Measurements from ENCODE around the gene TOR1B.

TOR1B gene

GRCh38 chr9:129814432-129815223 is 11.6 kb downstream of the TOR1B start:
- no peak for DNase-seq (ENCODE audit: low read depth in 3 of 3)

GRCh38 chr9:129815278-129815677 is 12.3 kb downstream of the TOR1B start:
- DNase-seq (ENCODE audit: low read depth in 3 of 3), result no peak

- DNase-seq (ENCODE audit: low read depth in 3 of 3), result no peak
Observed at GRCh38 chr9:129816501-129817435, 13.8 kb downstream of the TOR1B start.

GRCh38 chr9:129822898-129823541 is 20.0 kb downstream of the TOR1B start:
- no peak for DNase-seq (ENCODE audit: low read depth in 3 of 3)

- no peak for DNase-seq (ENCODE audit: low read depth in 3 of 3)
Observed at GRCh38 chr9:129823542-129823934, 20.6 kb downstream of the TOR1B start.

- DNase-seq (ENCODE audit: low read depth in 3 of 3), result peak; percentile 82 to 89 (median 88)
Observed at GRCh38 chr9:129823935-129824601, 21.1 kb downstream of the TOR1B start, which contains the start of gene TOR1A. Gene TOR1A (minus strand): TSS chr9:129824136. CDS start chr9:129824085, 51 bp downstream.

- DNase-seq (ENCODE audit: low read depth in 3 of 3), result no peak
Observed at GRCh38 chr9:129826344-129826743, 23.4 kb downstream of the TOR1B start.

- no peak for DNase-seq (ENCODE audit: low read depth in 3 of 3)
Observed at GRCh38 chr9:129826759-129827158, 23.8 kb downstream of the TOR1B start.

- DNase-seq (ENCODE audit: low read depth in 3 of 3), result no peak
Observed at GRCh38 chr9:129828051-129828450, 25.1 kb downstream of the TOR1B start.

GRCh38 chr9:129828969-129829368 is 26.0 kb downstream of the TOR1B start:
- no peak for DNase-seq (ENCODE audit: low read depth in 3 of 3)

GRCh38 chr9:129832982-129833381 is 30.0 kb downstream of the TOR1B start:
- no peak for DNase-seq (ENCODE audit: low read depth in 3 of 3)

- DNase-seq (ENCODE audit: low read depth in 3 of 3), result no peak
Observed at GRCh38 chr9:129834489-129835127, 31.6 kb downstream of the TOR1B start.

GRCh38 chr9:129835128-129835859 is 32.3 kb downstream of the TOR1B start, which contains the start of the genes C9orf78 and USP20:
Gene C9orf78 (minus strand): TSS chr9:129835275. CDS start chr9:129835221, 54 bp downstream.
Gene USP20 (plus strand): TSS chr9:129835458. CDS start chr9:129852556, 17,098 bp downstream.
- DNase-seq (ENCODE audit: low read depth in 3 of 3), result peak; percentile 93 to 99 (median 96)

- DNase-seq (ENCODE audit: low read depth in 3 of 3), result no peak
Observed at GRCh38 chr9:129835860-129836223, 32.9 kb downstream of the TOR1B start.

- no peak for DNase-seq (ENCODE audit: low read depth in 3 of 3)
Observed at GRCh38 chr9:129836311-129837007, 33.5 kb downstream of the TOR1B start.

GRCh38 chr9:129838707-129839259 is 35.8 kb downstream of the TOR1B start:
- DNase-seq (ENCODE audit: low read depth in 3 of 3), result no peak

- DNase-seq (ENCODE audit: low read depth in 3 of 3), result no peak
Observed at GRCh38 chr9:129839324-129840023, 36.5 kb downstream of the TOR1B start.

GRCh38 chr9:129840034-129840433 is 37.0 kb downstream of the TOR1B start:
- no peak for DNase-seq (ENCODE audit: low read depth in 3 of 3)

GRCh38 chr9:129841071-129841470 is 38.1 kb downstream of the TOR1B start:
- no peak for DNase-seq (ENCODE audit: low read depth in 3 of 3)

Data from stimulated activated CD4-positive, alpha-beta T cell treated with anti-CD3 and anti-CD28 coated beads, TNF-alpha, amount 100 ng/mL, for 48 hours (primary cell).